Midbrain (tissue), 1 donor: ENCODE measurements around the gene IL10RB.

Experiments
- DNase-seq: peaks from one replicate; lab custom pipeline; 2025; lab: John Stamatoyannopoulos, UW

Gene IL10RB

DNA sequence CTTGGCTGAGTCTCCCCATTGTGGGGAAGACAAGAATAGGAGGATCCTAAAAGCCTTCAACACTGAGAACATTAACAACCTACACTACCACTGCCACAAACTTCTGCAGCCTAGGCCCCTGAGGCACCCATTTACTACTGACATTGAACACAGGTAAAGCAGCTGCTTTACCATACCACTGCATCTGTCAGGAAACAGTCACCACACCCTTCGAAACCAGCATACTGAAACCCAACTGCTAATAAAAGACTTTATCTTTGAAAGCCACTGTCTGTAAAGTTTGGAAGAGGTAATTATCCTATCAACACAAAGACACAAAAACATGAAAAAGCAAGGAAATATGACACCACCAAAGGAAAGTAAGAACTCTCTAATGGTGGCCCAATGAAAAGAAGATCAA lies 66.0 kb downstream of the IL10RB start:
- DNase-seq: no peak

DNA sequence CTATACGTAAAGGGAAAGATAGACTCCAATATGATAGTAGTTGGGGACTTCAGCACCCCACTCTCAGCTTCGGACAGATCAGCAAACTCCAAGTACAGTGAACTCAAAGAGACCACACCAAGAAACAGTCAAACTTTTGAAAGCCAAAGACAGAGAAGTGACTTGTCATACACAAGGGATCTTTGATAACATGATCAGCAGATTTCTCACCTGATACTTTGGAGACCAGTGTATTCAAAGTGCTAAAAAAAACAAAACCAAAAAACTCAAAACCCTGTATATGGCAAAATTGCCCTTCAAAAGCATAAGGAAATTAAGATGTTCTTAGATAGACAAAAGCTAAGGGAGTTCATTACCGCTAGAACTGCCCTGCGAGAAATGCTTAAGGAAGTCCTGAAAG lies 68.0 kb downstream of the IL10RB start:
- DNase-seq: no peak

DNA sequence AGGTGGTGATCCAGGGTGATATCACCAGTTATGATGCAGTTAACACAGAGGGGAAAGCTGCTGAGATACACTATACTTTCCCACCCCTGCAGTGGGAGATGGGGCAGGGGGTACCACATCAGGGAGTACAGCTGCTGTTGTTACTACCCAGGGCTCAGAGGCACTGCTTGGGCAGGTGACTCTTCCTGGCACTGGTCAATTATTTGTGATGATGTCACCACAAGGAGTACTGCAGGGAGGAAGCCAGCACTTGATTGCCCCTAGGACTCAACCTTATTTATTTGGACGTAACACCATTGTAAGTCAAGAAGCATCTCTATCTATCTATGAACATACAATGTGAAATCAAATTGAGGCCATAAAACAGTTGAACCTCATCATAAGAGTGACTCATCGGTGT lies 68.7 kb downstream of the IL10RB start:
- no peak for DNase-seq

DNA sequence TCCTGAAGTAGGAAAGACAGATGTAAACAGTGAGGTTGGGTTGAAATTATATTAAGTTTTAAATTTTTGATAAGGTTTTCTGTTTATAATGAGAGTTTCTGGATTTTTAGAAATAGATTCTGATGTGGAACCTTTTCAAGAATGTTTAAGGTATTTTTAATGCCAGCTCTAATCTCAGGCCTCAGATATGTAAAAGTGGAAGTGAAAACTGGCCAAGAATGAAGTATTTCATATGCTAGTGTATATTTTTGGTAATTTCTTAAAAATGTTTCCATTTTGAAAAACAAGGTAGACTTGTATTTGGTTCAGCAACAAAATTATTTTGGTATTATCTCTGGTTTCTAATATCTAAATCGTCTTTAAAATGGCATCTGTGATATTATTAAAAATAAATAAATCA lies 73.0 kb downstream of the IL10RB start:
- no peak for DNase-seq

DNA sequence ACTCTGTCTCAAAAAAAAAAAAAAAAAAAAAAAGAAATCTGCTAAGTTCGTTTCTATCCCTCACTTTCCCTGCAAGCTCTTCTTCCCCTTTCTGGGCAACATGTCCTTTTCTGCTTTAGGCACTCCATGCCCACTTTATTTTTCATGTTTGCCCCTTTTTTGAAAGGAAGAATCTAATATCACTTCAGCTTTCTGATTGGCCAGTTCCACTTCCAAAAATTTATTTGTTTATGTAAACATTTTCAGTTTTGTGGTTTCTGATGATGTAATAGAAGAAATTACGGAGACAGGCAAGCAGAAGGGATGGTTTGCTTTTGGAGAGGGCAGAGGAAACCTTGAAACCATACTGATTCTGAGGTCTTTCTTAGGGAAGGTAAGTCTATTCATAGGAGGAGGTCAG lies 73.8 kb downstream of the IL10RB start:
- no peak for DNase-seq

- DNase-seq: no peak
These were observed 79.6 kb downstream of the IL10RB start for GRCh38 chr21:33345751-33346238.
